Midbrain (tissue), 1 donor: ENCODE measurements around the gene TMEM150A.
"Not testable (repeated sequence)": the region's sequence is repeated elsewhere in the genome, so short reads cannot be mapped to it uniquely, and the experiment has no call there.

Experiments used
- DNase-seq: peaks from one replicate; lab custom pipeline; 2025; lab: John Stamatoyannopoulos, UW

TMEM150A gene

DNA sequence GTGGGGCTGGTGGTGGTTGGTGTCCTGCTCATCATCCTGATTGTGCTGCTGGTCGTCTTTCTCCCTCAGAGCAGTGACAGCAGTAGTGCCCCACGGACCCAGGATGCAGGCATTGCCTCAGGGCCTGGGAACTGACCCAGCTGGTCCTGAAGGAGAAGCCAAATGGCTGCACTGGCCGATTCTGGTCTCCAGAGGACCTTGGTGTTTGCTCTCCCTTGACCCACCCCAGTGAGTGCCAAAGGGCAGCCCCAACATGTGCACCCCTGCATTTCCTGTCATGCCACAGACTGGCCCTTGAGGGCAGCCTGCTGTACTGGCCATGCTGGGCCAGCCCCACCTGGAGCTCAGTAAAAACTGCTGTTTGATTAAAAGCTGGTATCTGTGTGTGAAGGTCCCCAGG lies 9.5 kb downstream of the TMEM150A start:
- DNase-seq: no peak

DNA sequence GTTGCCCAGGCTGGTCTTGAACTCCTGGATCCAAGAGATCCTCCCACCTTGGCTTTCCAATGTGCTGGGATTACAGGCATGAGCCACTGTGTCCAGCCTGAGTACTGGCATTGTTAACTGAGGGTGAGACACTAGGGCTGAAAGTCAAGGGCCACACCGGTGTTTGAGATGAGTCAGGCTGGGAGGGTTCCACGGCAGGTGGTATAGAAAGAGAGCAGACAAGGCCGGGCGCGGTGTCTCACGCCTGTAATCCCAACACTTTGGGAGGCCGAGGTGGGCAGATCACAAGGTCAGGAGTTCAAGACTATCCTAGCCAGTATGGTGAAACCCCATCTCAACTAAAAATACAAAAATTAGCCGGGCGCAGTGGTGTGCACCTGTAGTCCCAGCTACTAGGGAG lies 10.2 kb downstream of the TMEM150A start:
- not testable (repeated sequence) for DNase-seq

DNA sequence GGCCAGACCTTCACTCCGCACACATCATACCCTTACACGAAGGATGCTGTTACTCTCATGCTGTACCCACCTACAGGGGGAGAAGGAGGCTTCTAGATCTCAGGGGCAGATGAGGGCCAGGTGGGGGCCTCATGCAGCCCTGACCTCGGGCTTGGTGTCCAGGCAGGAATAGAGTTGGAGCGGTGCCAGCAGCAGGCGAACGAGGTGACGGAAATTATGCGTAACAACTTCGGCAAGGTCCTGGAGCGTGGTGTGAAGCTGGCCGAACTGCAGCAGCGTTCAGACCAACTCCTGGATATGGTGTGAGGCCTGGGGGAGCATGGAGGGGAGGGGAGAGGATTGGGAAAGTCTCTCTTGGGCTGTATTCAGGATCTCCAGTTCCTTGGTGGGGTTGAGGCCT lies 10.9 kb downstream of the TMEM150A start:
- no peak for DNase-seq

GRCh38 chr2:85590950-85591349 lies 11.5 kb downstream of the TMEM150A start:
- no peak for DNase-seq

DNA sequence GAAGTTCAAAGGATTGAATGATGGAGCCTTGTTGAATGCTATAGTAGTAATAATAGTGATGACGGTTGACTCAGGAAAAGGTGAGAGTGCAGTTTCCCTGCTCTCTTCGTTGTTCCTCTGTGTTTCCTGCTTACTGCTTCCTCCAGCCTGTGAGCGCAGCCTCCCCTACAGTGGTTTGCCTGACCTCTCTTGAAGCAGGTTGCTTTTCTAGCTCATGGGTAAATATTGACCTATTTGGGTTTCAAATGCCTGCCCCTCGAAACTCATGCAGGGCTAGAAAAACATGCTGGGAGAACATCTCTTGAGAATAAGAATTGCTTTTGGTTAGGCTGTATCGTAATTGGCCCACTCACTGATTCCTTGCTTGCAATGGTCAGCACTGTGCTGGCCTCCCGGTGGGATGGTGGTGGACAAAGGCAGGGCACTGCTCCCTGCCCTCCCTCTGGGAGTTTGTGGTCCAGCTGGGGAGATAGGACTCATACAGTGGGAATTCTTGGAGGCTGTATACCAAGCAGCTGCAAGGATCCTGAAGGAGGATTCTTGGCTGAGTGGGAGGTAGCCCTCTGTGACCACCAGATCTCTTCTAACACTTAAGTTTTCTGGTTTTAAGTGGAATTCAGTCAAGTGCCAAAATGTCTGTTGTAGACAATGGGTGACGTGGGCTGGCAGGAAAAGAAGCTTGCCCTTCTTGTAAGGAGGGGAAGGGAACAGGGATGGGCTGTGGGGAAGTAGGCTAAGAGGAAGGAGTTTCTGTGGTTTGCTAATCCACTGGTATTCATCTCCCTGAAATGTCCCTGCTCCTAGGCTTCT lies 12.3 kb downstream of the TMEM150A start:
- no peak for DNase-seq

DNA sequence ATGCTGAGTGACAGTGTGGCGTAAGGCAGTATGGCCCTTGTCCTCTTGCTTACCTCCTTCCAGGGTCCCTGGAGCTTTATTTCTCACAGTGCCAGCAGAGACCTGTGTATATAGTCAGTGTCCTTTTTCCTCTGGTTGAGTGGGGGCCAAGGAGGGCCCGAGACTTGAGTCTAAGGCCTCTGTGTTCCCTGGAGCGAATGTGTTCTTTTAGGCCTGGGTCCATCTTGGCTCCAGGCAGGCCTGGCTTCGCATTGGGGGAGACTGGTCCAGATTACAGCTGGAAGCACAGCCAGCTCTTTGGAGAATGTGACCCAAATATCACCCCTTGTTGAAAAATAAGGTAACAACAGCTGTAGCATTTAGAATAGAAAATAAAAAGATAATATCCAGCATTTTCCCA lies 13.3 kb downstream of the TMEM150A start:
- DNase-seq: no peak

DNA sequence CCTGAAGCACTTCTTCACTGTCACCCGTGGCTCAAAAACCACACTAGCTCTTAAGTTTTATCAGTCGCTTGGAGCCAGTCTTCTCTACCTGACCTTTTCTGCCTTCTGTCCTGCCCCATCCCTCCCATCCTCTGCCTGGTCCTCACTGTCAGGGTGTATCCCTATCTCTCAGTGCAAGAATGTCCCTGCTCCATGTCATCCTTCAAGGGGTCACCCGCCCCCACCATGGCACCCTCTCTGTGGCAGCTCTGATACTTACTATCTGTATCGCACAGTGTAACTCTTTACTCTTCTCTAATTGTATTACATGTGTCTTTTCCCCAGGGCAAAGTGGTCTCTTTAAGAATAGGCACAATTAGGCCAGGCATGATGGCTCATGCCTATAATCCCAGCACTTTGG lies 13.9 kb downstream of the TMEM150A start:
- no peak for DNase-seq

DNA sequence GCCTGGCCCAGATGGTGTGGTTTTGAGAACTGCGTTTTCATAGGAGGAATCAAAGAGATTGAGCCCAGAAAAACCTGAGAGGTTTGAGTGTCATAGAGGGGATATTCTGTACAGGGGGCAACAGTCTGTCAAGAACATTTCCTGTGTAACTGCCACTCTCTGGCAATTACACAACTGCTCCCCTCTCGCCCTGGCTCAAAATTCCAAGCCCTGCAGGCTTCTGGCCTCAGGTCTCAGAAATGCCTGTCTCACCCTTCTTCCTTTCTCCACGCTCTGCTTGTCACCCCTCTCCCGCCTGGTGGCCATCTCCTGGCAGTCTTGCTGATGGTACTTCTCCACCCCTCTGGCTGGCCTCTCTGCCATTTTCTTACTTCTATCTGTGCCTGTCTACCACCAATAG lies 14.3 kb downstream of the TMEM150A start:
- no peak for DNase-seq

DNA sequence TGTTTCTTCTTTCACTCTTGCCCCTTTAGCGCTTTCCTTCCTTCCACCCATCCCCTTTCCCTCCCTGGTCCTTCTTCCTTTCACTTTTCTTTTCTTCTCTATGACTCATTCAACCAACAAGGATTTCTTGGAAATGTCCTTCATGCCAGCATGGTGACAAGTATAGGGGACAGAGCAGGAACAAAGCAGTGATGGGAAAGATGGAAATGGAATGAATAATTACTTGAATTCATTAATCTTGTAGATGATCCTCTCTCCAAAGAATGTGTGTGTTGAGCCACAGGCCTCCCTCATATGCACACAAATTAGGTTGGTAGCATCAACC lies 16.8 kb downstream of the TMEM150A start:
- no peak for DNase-seq

- DNase-seq: no peak
Observed at GRCh38 chr2:85584857-85585780, 17.4 kb downstream of the TMEM150A start.

DNA sequence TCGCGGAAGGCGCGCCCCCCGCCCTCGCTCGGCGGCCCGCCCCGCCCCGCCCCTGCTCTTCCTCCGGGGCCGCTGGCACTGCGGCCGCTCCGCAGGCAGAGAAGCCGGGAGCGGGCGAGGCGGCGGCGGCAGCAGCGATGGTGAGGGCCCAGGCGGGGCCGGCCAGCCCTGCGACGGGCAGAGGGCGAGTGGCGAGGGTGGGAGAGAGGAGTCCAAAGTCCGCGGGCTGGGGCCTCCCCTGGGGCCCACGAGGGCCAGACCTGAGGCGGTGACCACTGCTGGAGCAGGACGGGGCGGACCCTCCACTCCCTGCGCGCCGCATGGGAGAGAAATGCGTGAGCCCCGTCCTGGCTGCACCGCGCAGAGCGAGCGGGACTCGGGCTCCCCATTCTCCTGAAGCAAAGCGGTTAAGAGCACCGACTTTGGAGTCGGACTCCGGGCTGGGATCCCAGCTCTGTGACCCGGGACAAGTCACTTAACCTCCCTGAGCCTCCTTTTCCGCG lies 18.1 kb downstream of the TMEM150A start, which contains the start of gene VAMP5:
Gene VAMP5, plus strand, starts transcription at position 78 of the 503 bp plus-strand sequence. Its CDS starts 60 bp downstream, at position 138.
- no peak for DNase-seq

GRCh38 chr2:85583667-85584353 lies 18.7 kb downstream of the TMEM150A start:
- no peak for DNase-seq

GRCh38 chr2:85582492-85582891 lies 20.0 kb downstream of the TMEM150A start:
- DNase-seq: no peak

DNA sequence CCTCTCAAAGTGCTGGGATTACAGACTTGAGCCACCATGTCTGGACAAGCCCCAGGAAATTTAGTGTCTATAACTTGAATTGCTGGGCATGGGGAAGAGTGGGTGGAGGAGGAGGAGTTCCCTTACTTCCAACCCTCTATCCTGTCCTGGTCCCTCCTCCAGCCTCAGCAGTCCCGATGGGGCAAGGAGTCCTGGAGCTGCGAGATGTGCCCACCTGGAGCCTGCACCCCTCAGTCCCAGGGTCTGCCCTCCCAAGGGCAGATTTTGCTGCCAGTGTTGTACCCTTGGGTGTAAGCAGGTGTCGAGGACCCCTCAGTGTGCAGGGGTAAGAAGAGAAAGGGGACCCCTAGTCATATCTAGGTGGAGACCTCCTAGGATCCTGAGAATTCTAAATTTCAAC lies 22.3 kb downstream of the TMEM150A start:
- DNase-seq: no peak

GRCh38 chr2:85579266-85579935 lies 23.1 kb downstream of the TMEM150A start:
- no peak for DNase-seq

- no peak for DNase-seq
Observed at GRCh38 chr2:85578243-85579180, 24.0 kb downstream of the TMEM150A start.

GRCh38 chr2:85577386-85578242 lies 24.9 kb downstream of the TMEM150A start, which contains the start of gene VAMP8:
TSS of gene VAMP8 (plus strand) at chr2:85577586. CDS start at chr2:85577647, 61 bp downstream.
- DNase-seq: no peak

- DNase-seq: no peak
Observed at GRCh38 chr2:85577063-85577385, 25.5 kb downstream of the TMEM150A start.

DNA sequence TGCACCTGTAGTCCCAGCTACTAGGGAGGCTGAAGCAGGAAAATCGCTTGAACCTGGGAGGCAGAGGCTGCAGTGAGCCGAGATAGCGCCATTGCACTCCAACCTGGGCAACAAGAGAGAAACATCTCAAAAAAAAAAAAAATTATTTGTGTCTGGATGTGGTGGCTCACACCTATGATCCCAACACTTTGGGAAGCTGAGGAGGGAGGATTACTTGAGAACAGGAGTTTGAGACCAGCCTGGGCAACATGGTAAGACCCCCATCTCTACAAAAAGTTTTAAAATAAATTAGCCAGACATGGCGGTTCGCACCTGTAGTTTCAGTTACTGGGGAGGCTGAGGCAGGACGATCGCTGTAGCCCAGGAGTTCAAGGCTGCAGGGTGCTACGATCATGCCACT lies 26.8 kb downstream of the TMEM150A start:
- DNase-seq: no peak

DNA sequence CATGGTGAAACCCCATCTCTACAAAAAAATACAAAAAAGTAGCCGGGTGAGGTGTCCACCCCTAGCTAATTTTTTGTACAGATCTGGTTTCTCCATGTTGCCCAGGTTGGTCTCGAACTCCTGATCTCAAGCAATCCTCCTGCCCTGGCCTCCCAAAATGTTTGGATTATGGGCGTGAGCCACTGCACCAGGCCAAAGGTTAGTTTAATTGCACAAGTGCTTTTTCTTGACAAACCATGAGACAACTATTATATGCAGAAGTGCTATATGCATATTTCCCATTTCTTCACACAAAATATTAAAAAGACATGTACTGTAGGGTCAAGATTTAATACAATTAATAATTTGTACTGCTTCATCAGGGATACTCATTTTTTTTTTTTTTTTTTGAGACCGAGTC lies 36.2 kb downstream of the TMEM150A start:
- no peak for DNase-seq
